Cardiac muscle cell (in vitro differentiated cells and primary cell): Measurements from ENCODE around the gene VSTM4. TPM values are rescaled to one million over a fixed set of nuclear protein-coding genes. Genes with fewer than 3 reads are reported as not detected.

Source experiments
- DNase-seq, 2 donors: peaks; one replicate each; pipeline versions ENCODE4 v3.0.0 to v3.0.0-alpha.2; 2010 to 2017; ENCODE audit warnings: low read depth in 1 of 2, low spot score in 1 of 2
- H3K27ac ChIP-seq: fragments of 200-600 bp; sonication (generic); 2 replicates; pipeline ENCODE4 v1.5.1; 2016
- H3K27me3 ChIP-seq: fragments of 200-600 bp; sonication (generic); 2 replicates; pipeline ENCODE4 v1.6.0; 2016; ENCODE audit warnings: control low read depth
- H3K36me3 ChIP-seq: fragments of 200-600 bp; sonication (generic); 2 replicates; pipeline ENCODE4 v1.5.1; 2016; ENCODE audit warnings: control low read depth
- H3K4me1 ChIP-seq: fragments of 200-600 bp; sonication (generic); 2 replicates; pipeline ENCODE4 v1.8.1; 2017; ENCODE audit warnings: low read depth, mild to moderate bottlenecking, mixed run types
- H3K4me3 ChIP-seq: fragments of 200-600 bp; sonication (generic); 2 replicates; pipeline ENCODE4 v1.5.1; 2016; ENCODE audit warnings: mild to moderate bottlenecking
- H3K9me3 ChIP-seq: fragments of 200-600 bp; sonication (generic); 2 replicates; pipeline ENCODE4 v1.5.1; 2017; ENCODE audit warnings: low read depth, mild to moderate bottlenecking, control low read depth
- CTCF ChIP-seq: IDR thresholded peaks from 2 replicates; pipeline ENCODE4 v1.5.1; 2012; ENCODE audit warnings: low read depth, mild to moderate bottlenecking, low read length
- polyA plus RNA-seq: library from polyadenylated mRNA; unstranded; fragments of >200 nt; fragmentation: Nextera tagmentation; extraction: Ambion mirVana; gene quantifications from 2 replicates; pipeline ENCODE4 v1.2.1, GENCODE V29; 2016
- total RNA-seq: library from RNA; depleted of rRNA; stranded (reverse); fragments of >200 nt; gene quantifications from 2 replicates; pipeline ENCODE4 v1.2.3, GENCODE V29; 2016

The VSTM4 gene
- total and polyA plus RNA-seq, 2 experiments from 2014 or later, result 3.6 to 6.0 TPM

DNA sequence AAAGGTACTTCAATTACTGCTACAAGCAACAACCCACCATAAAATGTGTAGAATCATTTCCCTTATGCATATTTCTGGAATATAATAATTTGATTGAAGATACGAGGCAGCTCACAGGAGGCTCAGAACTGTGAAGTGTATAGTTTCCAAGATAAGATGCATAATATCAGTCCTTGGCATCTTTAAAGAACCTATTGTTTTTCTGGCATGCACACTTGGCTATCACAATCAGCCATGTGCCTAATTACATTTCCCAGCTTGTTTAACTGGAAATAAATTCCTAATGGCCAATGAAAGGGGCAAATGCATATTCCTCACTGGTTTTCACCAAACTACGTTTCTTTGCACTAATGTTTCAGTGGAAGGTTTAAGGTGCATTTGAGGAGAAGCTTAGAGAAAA, 92.3 kb downstream of the VSTM4 start:
- Histone ChIP-seq H3K4me1 (no peaks in the 10 kb centered on the region), H3K36me3 (no peaks in the 10 kb centered on the region), H3K27ac (no peak overlapping the region), H3K4me3 (no peak overlapping the region), H3K9me3 (no peaks in the 10 kb centered on the region), H3K27me3 (no peaks in the 10 kb centered on the region)
- DNase-seq, result no peak
- TF ChIP-seq CTCF, result no peak

DNA sequence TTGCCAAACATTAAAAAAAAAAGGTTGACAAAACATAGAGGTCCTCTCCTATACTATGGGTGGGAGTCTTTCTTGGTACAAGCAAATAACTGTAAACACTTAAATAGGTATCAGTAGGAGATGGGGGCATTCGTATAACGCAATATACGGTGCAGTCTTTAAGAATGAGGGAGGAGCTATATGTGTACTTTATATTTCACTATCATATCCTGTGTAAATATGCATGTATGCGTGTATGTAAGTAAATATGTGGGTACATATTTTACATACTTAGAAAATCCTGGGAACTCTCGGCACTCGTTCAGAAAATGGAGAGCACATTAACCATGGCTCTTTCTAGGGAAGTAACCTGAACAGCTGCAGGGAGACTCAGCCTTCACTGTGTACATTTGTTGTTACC, 93.6 kb downstream of the VSTM4 start:
- no peaks in the 10 kb centered on the region for H3K4me1 ChIP-seq
- H3K27me3 ChIP-seq, result no peaks in the 10 kb centered on the region
- H3K9me3 ChIP-seq, result no peaks in the 10 kb centered on the region
- no peaks in the 10 kb centered on the region for H3K36me3 ChIP-seq
- H3K4me3 ChIP-seq, result no peak overlapping the region
- H3K27ac ChIP-seq, result no peak overlapping the region
- no peak for DNase-seq
- no peak for TF ChIP-seq CTCF

DNA sequence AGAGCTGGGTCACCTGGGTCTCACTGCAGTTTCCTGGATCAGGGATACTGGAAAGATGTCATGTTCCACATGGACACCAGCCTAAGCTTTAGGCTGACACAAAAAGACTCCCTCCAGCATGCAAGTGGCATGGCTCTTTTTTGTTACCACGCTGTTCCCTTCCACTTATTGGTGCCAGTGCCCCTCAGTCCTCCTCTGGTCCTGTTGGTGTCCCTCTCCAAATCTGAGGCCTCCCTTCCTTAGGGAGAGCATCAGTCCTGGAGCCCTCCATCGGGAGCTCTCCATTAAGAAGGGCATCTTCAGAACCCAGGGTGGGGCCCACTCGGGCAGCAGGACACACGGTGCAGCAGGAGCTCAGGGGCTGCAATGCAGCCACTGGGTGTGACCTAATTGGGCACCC, 99.6 kb downstream of the VSTM4 start:
- H3K4me1 ChIP-seq, result no peaks in the 10 kb centered on the region
- no peak for TF ChIP-seq CTCF
- no peaks in the 10 kb centered on the region for H3K27me3 ChIP-seq
- H3K9me3 ChIP-seq, result no peaks in the 10 kb centered on the region
- no peak for DNase-seq
- H3K36me3 ChIP-seq, result no peaks in the 10 kb centered on the region
- H3K4me3 ChIP-seq, result no peak overlapping the region
- no peak overlapping the region for H3K27ac ChIP-seq

- no peak for TF ChIP-seq CTCF
- Histone ChIP-seq H3K27me3 (no peaks in the 10 kb centered on the region), H3K36me3 (no peaks in the 10 kb centered on the region), H3K27ac (no peak overlapping the region), H3K9me3 (no peaks in the 10 kb centered on the region), H3K4me1 (peaks cover 8% of the 10 kb centered on the region), H3K4me3 (no peak overlapping the region)
- DNase-seq, result no peak
These were observed 102.7 kb downstream of the VSTM4 start for GRCh38 chr10:49012603-49013002.

- peaks cover 11% of the 10 kb centered on the region for H3K4me1 ChIP-seq
- TF ChIP-seq CTCF, result no peak
- H3K27me3 ChIP-seq, result no peaks in the 10 kb centered on the region
- no peak overlapping the region for H3K4me3 ChIP-seq
- no peaks in the 10 kb centered on the region for H3K36me3 ChIP-seq
- no peaks in the 10 kb centered on the region for H3K9me3 ChIP-seq
- no peak for DNase-seq
- no peak overlapping the region for H3K27ac ChIP-seq
These were observed 103.6 kb downstream of the VSTM4 start for GRCh38 chr10:49011756-49012155.

DNA sequence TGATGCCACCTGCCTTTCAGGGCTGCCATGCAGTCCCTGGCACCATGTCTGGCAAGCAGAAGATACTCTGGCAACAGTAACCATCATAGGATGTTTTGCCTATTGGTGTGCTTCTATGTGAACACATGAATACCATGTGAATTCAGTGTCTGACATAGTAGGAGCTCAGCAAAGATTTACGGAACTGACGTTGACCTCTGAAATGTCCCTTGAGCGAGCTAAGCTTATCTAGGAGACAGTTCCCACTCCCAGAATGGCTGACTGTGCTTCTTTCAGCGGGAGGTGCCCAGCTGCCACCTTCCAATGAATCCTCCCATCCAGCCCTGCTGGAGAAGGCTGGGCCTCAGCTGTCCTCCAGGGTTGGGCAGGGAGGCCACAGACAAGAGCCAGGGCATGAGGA, 104.5 kb downstream of the VSTM4 start:
- no peak for DNase-seq
- Histone ChIP-seq H3K9me3 (no peaks in the 10 kb centered on the region), H3K27ac (no peak overlapping the region)

More for the DNA sequence above, 104.5 kb downstream of the VSTM4 start:
- Histone ChIP-seq H3K4me3 (no peak overlapping the region), H3K36me3 (no peaks in the 10 kb centered on the region), H3K4me1 (peaks cover 11% of the 10 kb centered on the region), H3K27me3 (no peaks in the 10 kb centered on the region)
- no peak for TF ChIP-seq CTCF
